ENCODE measurements around the gene MFSD6. TPM values are rescaled to one million over a fixed set of nuclear protein-coding genes. Genes with fewer than 3 reads are reported as not detected.

MFSD6 gene
- total RNA-seq, 1 donor from 2014 or later, result 52.4 TPM

GRCh38 chr2:190511104-190511503 is 102.9 kb downstream of the MFSD6 start:
- DNase-seq (ENCODE audit: low read depth), result no peak
- peak; percentile 42 for TF ChIP-seq CTCF (IDR thresholded peaks at IDR 0.05; ENCODE audit: insufficient read depth, low read length, poor library complexity, severe bottlenecking)
- no peaks in the 10 kb centered on the region for H3K27me3 ChIP-seq (ENCODE audit: control insufficient read depth, insufficient read depth, low read length)
- no peak overlapping the region for H3K4me3 ChIP-seq (ENCODE audit: low read depth, low read length)
- H3K36me3 ChIP-seq (ENCODE audit: control insufficient read depth, insufficient read depth, low read length), result no peaks in the 10 kb centered on the region

- no peaks in the 10 kb centered on the region for H3K27me3 ChIP-seq (ENCODE audit: control insufficient read depth, insufficient read depth, low read length)
- DNase-seq (ENCODE audit: low read depth), result no peak
These were observed 104.5 kb downstream of the MFSD6 start for GRCh38 chr2:190512539-190513095.

GRCh38 chr2:190513877-190514276 is 105.7 kb downstream of the MFSD6 start:
- TF ChIP-seq CTCF (IDR thresholded peaks at IDR 0.05; ENCODE audit: insufficient read depth, low read length, poor library complexity, severe bottlenecking), result no peak
- H3K27me3 ChIP-seq (ENCODE audit: control insufficient read depth, insufficient read depth, low read length), result no peaks in the 10 kb centered on the region
- no peak overlapping the region for H3K4me3 ChIP-seq (ENCODE audit: low read depth, low read length)
- no peak for DNase-seq (ENCODE audit: low read depth)
- no peaks in the 10 kb centered on the region for H3K36me3 ChIP-seq (ENCODE audit: control insufficient read depth, insufficient read depth, low read length)

More at GRCh38 chr2:190512539-190513095, 104.5 kb downstream of the MFSD6 start:
- Histone ChIP-seq H3K36me3 (ENCODE audit: control insufficient read depth, insufficient read depth, low read length) (no peaks in the 10 kb centered on the region), H3K4me3 (ENCODE audit: low read depth, low read length) (no peak overlapping the region)
- TF ChIP-seq CTCF (IDR thresholded peaks at IDR 0.05; ENCODE audit: insufficient read depth, low read length, poor library complexity, severe bottlenecking), result no peak

GRCh38 chr2:190514676-190515075 is 106.5 kb downstream of the MFSD6 start:
- TF ChIP-seq CTCF (IDR thresholded peaks at IDR 0.05; ENCODE audit: insufficient read depth, low read length, poor library complexity, severe bottlenecking), result no peak

GRCh38 chr2:190515687-190516086 is 107.5 kb downstream of the MFSD6 start:
- H3K4me3 ChIP-seq (ENCODE audit: low read depth, low read length), result no peak overlapping the region
- no peak for DNase-seq (ENCODE audit: low read depth)
- H3K36me3 ChIP-seq (ENCODE audit: control insufficient read depth, insufficient read depth, low read length), result no peaks in the 10 kb centered on the region
- no peaks in the 10 kb centered on the region for H3K27me3 ChIP-seq (ENCODE audit: control insufficient read depth, insufficient read depth, low read length)
- TF ChIP-seq CTCF (IDR thresholded peaks at IDR 0.05; ENCODE audit: insufficient read depth, low read length, poor library complexity, severe bottlenecking), result no peak

More at GRCh38 chr2:190514676-190515075, 106.5 kb downstream of the MFSD6 start:
- H3K4me3 ChIP-seq (ENCODE audit: low read depth, low read length), result no peak overlapping the region
- DNase-seq (ENCODE audit: low read depth), result no peak
- H3K36me3 ChIP-seq (ENCODE audit: control insufficient read depth, insufficient read depth, low read length), result no peaks in the 10 kb centered on the region
- no peaks in the 10 kb centered on the region for H3K27me3 ChIP-seq (ENCODE audit: control insufficient read depth, insufficient read depth, low read length)

- DNase-seq (ENCODE audit: low read depth), result no peak
- H3K4me3 ChIP-seq (ENCODE audit: low read depth, low read length), result no peak overlapping the region
- no peaks in the 10 kb centered on the region for H3K36me3 ChIP-seq (ENCODE audit: control insufficient read depth, insufficient read depth, low read length)
- TF ChIP-seq CTCF (IDR thresholded peaks at IDR 0.05; ENCODE audit: insufficient read depth, low read length, poor library complexity, severe bottlenecking), result no peak
- no peaks in the 10 kb centered on the region for H3K27me3 ChIP-seq (ENCODE audit: control insufficient read depth, insufficient read depth, low read length)
These were observed 109.3 kb downstream of the MFSD6 start for GRCh38 chr2:190517468-190517867.

Data from kidney epithelial cell (primary cell).